GM23338 (cell line): ENCODE results near the gene DEFB114. TPM values are rescaled to one million over a fixed set of nuclear protein-coding genes. Genes with fewer than 3 reads are reported as not detected.
"Not testable (repeated sequence)": the region's sequence is repeated elsewhere in the genome, so short reads cannot be mapped to it uniquely, and the experiment has no call there.

Experiments
- ATAC-seq: fragments of 200-7000 bp; cut with Tn5 transposase; 3 replicates; pipeline ENCODE4 v1.9.1; 2020
- DNase-seq: peaks from one replicate; pipeline ENCODE4 v3.0.0-alpha.2; 2015; ENCODE audit warnings: low spot score
- H2AFZ ChIP-seq: fragments of 200-600 bp; sonication (generic); 2 replicates; pipeline ENCODE4 v1.8.0; 2016; ENCODE audit warnings: antibody characterized with exemption, mild to moderate bottlenecking, moderate library complexity
- H3F3A ChIP-seq: fragments of 200-600 bp; sonication (generic); replicated peaks from 2 replicates; pipeline ENCODE4 v1.8.0; 2017; ENCODE audit warnings: antibody characterized with exemption, mixed run types, low read depth
- H3K27ac ChIP-seq: fragments of 200-600 bp; sonication (generic); 2 replicates; pipeline ENCODE4 v1.6.1; 2016; ENCODE audit warnings: low read depth
- H3K27me3 ChIP-seq: fragments of 200-600 bp; sonication (generic); 2 replicates; pipeline ENCODE4 v1.8.0; 2016; ENCODE audit warnings: mild to moderate bottlenecking, mixed run types, moderate library complexity; ENCODE audit not compliant: insufficient read depth
- H3K36me3 ChIP-seq: fragments of 200-600 bp; sonication (generic); 2 replicates; pipeline ENCODE4 v1.8.0; 2016; ENCODE audit warnings: mild to moderate bottlenecking; ENCODE audit not compliant: insufficient read depth
- H3K4me1 ChIP-seq: fragments of 200-600 bp; sonication (generic); 2 replicates; pipeline ENCODE4 v1.8.0; 2016; ENCODE audit warnings: mild to moderate bottlenecking, moderate library complexity; ENCODE audit not compliant: insufficient read depth
- H3K4me2 ChIP-seq: fragments of 200-600 bp; sonication (generic); 2 replicates; pipeline ENCODE4 v1.7.1; 2017; ENCODE audit warnings: mixed run types
- H3K4me3 ChIP-seq: fragments of 200-600 bp; sonication (generic); 2 replicates; pipeline ENCODE4 v1.6.1; 2016; ENCODE audit warnings: mixed run types
- H3K79me2 ChIP-seq: fragments of 200-600 bp; sonication (generic); replicated peaks from 2 replicates; pipeline ENCODE4 v1.8.0; 2017; ENCODE audit warnings: mild to moderate bottlenecking; ENCODE audit not compliant: insufficient read depth
- H3K9me2 ChIP-seq: fragments of 200-600 bp; sonication (generic); 2 replicates; pipeline ENCODE4 v1.8.0; 2017; ENCODE audit not compliant: insufficient read depth
- H4K20me1 ChIP-seq: fragments of 200-600 bp; sonication (generic); replicated peaks from 2 replicates; pipeline ENCODE4 v1.8.0; 2017; ENCODE audit warnings: mild to moderate bottlenecking; ENCODE audit not compliant: insufficient read depth
- H3K27ac Mint-ChIP-seq: 2 replicates; pipeline ENCODE4 v1.8.0; 2020; ENCODE audit warnings: inconsistent platforms, mild to moderate bottlenecking, moderate library complexity, mixed read lengths
- H3K27me3 Mint-ChIP-seq: 3 replicates; pipeline ENCODE4 v1.8.0; 2022; ENCODE audit warnings: low read depth, mild to moderate bottlenecking, moderate library complexity, mixed read lengths, inconsistent platforms; ENCODE audit not compliant: insufficient read depth, poor library complexity
- H3K36me3 Mint-ChIP-seq: 3 replicates; pipeline ENCODE4 v1.8.0; 2021; ENCODE audit warnings: low read depth, mild to moderate bottlenecking, inconsistent platforms, moderate library complexity, mixed read lengths
- H3K4me1 Mint-ChIP-seq: 3 replicates; pipeline ENCODE4 v1.8.0; 2020; ENCODE audit warnings: mild to moderate bottlenecking, inconsistent platforms, mixed read lengths
- H3K4me3 Mint-ChIP-seq: 3 replicates; pipeline ENCODE4 v1.8.0; 2021; ENCODE audit warnings: moderate library complexity, mild to moderate bottlenecking, inconsistent platforms, mixed read lengths
- H3K9me3 Mint-ChIP-seq: 3 replicates; pipeline ENCODE4 v1.8.0; 2020; ENCODE audit warnings: moderate library complexity, mild to moderate bottlenecking, inconsistent platforms, mixed read lengths
- CREB1 ChIP-seq: fragments of 250-450 bp; sonication (Bioruptor Pico); IDR thresholded peaks from 2 replicates; pipeline ENCODE4 v1.5.0; 2020; ENCODE audit warnings: low read depth, mild to moderate bottlenecking, moderate library complexity
- CTCF ChIP-seq, 2 experiments: fragments of 200-600 bp in 1 of 2; sonication (generic) in 1 of 2; conservative IDR thresholded peaks; 2 replicates each; pipeline versions ENCODE4 v1.5.1 to v1.6.1; 2016 to 2017; ENCODE audit warnings: antibody characterized with exemption in 2 of 2, low read depth in 2 of 2, mild to moderate bottlenecking in 2 of 2, moderate library complexity in 1 of 2
- EZH2phosphoT487 ChIP-seq: fragments of 200-600 bp; sonication (generic); IDR thresholded peaks from one replicate; pipeline ENCODE4 v1.8.1; 2018; ENCODE audit warnings: antibody characterized with exemption; ENCODE audit not compliant: unreplicated experiment
- NANOG ChIP-seq: IDR thresholded peaks from 2 replicates; pipeline ENCODE4 v1.6.1; 2016; ENCODE audit warnings: antibody characterized with exemption, borderline replicate concordance
- REST ChIP-seq: IDR thresholded peaks from one replicate; pipeline ENCODE4 v1.6.1; 2018; ENCODE audit warnings: antibody characterized with exemption; ENCODE audit not compliant: unreplicated experiment
- STAT1 ChIP-seq: IDR thresholded peaks from one replicate; pipeline ENCODE4 v1.6.1; 2016; ENCODE audit warnings: antibody characterized with exemption; ENCODE audit not compliant: unreplicated experiment
- polyA plus RNA-seq: library from polyadenylated mRNA; unstranded; fragments of >200 nt; fragmentation: Nextera tagmentation; extraction: Ambion mirVana; gene quantifications from 2 replicates; pipeline ENCODE4 v1.2.1, GENCODE V29; 2016
- total RNA-seq: library from RNA; depleted of rRNA; stranded (reverse); fragments of >200 nt; shearing (Covaris generic); gene quantifications from 2 replicates; pipeline ENCODE4 v1.2.3, GENCODE V29; 2014

Gene DEFB114
- total and polyA plus RNA-seq, 2 experiments from 2014 or later: not detected

- TF ChIP-seq REST: no peak
- no peak for TF ChIP-seq CTCF (conservative IDR thresholded peaks at IDR 0.05; ENCODE audit: low read depth in 2 of 2)
- TF ChIP-seq STAT1: no peak
- TF ChIP-seq EZH2phosphoT487: no peak
Measured at GRCh38 chr6:49949062-49949461, 14.9 kb downstream of the DEFB114 start (continued).

GRCh38 chr6:49946835-49947234 is 17.1 kb downstream of the DEFB114 start:
- Histone ChIP-seq H4K20me1 (no peaks in the 10 kb centered on the region), H3F3A (no peaks in the 10 kb centered on the region), H3K4me2 (no peak overlapping the region), H3K27me3 (no peaks in the 10 kb centered on the region), H2AFZ (no peak overlapping the region), H3K27ac (no peak overlapping the region), H3K79me2 (no peaks in the 10 kb centered on the region), H3K9me2 (no peaks in the 10 kb centered on the region), H3K4me1 (no peaks in the 10 kb centered on the region), H3K36me3 (no peaks in the 10 kb centered on the region), H3K4me3 (no peak overlapping the region)
- peaks cover 2% of the 10 kb centered on the region; the same call in 1 of the 3 replicates for H3K4me1 Mint-ChIP-seq
- ATAC-seq (no peak), DNase-seq (no peak)
- peaks cover 4% of the 10 kb centered on the region; the same call in 1 of the 3 replicates for H3K36me3 Mint-ChIP-seq
- TF ChIP-seq EZH2phosphoT487 (no peak), NANOG (no peak), CREB1 (CRISPR knock-in tag) (no peak)
- H3K27ac Mint-ChIP-seq: no peak overlapping the region
- H3K27me3 Mint-ChIP-seq: no peaks in the 10 kb centered on the region
- H3K4me3 Mint-ChIP-seq: no peak overlapping the region
- peaks cover 3% of the 10 kb centered on the region; the same call in 1 of the 3 replicates for H3K9me3 Mint-ChIP-seq

GRCh38 chr6:49944068-49944467 is 19.9 kb downstream of the DEFB114 start:
- not testable (repeated sequence) for H2AFZ ChIP-seq, H3K27ac Mint-ChIP-seq, H3K27me3 ChIP-seq, DNase-seq, H3K4me2 ChIP-seq, H3K27me3 Mint-ChIP-seq, H3K4me1 Mint-ChIP-seq, H3K9me3 Mint-ChIP-seq, H3F3A ChIP-seq, H3K4me1 ChIP-seq, H3K36me3 ChIP-seq, ATAC-seq, H3K9me2 ChIP-seq, H3K27ac ChIP-seq, H4K20me1 ChIP-seq, H3K36me3 Mint-ChIP-seq, H3K4me3 Mint-ChIP-seq, H3K4me3 ChIP-seq, H3K79me2 ChIP-seq
